Right lobe of liver (tissue), 6 donors: ENCODE measurements around the gene WT1. TPM values are rescaled to one million over a fixed set of nuclear protein-coding genes. Genes with fewer than 3 reads are reported as not detected.

Source experiments
- ATAC-seq, 4 donors: fragments of 200-7000 bp; cut with Tn5 transposase; one replicate each; pipeline ENCODE4 v1.9.1; 2020; ENCODE audit warnings: mild to moderate bottlenecking in 4 of 4, moderate library complexity in 4 of 4
- DNase-seq, 3 donors: peaks; one replicate each; pipeline ENCODE4 v3.0.0-alpha.2; 2020
- H3K27ac ChIP-seq, 3 donors: fragments of 200-600 bp; one replicate each; pipeline ENCODE4 v1.8.0; 2022
- H3K27me3 ChIP-seq, 2 donors: fragments of 200-600 bp; one replicate each; pipeline ENCODE4 v1.8.0; 2022
- H3K36me3 ChIP-seq, 4 donors: fragments of 200-600 bp; sonication (generic) in 1 of 4; one replicate each; pipeline versions ENCODE4 v1.5.1 to v1.8.0; 2017 to 2022; ENCODE audit warnings: control low read depth in 1 of 4
- H3K4me1 ChIP-seq, 4 donors: fragments of 200-600 bp; sonication (generic) in 1 of 4; one replicate each; pipeline versions ENCODE4 v1.5.1 to v1.8.0; 2017 to 2022; ENCODE audit warnings: control low read depth in 1 of 4
- H3K4me3 ChIP-seq, 3 donors: fragments of 200-600 bp; one replicate each; pipeline ENCODE4 v1.8.0; 2022
- H3K9me3 ChIP-seq, 4 donors: fragments of 200-600 bp; sonication (generic) in 1 of 4; one replicate each; pipeline versions ENCODE4 v1.5.1 to v1.8.0; 2017 to 2022; ENCODE audit warnings: control low read depth in 1 of 4
- POLR2A ChIP-seq: fragments of 450-650 bp; IDR thresholded peaks from one replicate; pipeline ENCODE4 v1.6.1; 2017; ENCODE audit warnings: antibody characterized with exemption, mild to moderate bottlenecking
- WGBS: methylation state at CpG from one replicate; pipeline ENCODE4 v1.1.6; 2018; ENCODE audit warnings: low coverage, low lambda C conversion rate; ENCODE audit not compliant: insufficient coverage; ENCODE audit errors: missing lambda C conversion rate; 5-methylcytosine and 5-hydroxymethylcytosine counted together
- intact Hi-C, 2 donors: fragments of 100-400 bp; cut with DNase I; formaldehyde crosslinking; loops; one replicate each; pipeline versions ENCODE4 v1.11.2 to v1.14.1; 2022
- total RNA-seq, 6 experiments: library from RNA; depleted of rRNA in 2 of 6; stranded (reverse); fragments of >200 nt in 2 of 6; fragmentation: NEBNext Ultra II Directional in 3 of 6; extraction: Animal tissue kit (Norgen Biotek cat#: 25700) in 3 of 6; gene quantifications; one replicate each; pipeline versions ENCODE4 v1.1.0 to v1.2.4, GENCODE V29; 2016 to 2023
- TF ChIP-seq, protein P1 (sequence below), 4 donors: fragments of 200-600 bp in 3 of 4; fragments of 450-650 bp in 1 of 4; IDR thresholded peaks; one replicate each; pipeline versions ENCODE4 v1.5.1 to v1.8.0; 2016 to 2022; ENCODE audit warnings: antibody characterized with exemption in 4 of 4, mild to moderate bottlenecking in 2 of 4
- donor health status: DM: no; HTN: yes; CAD: no.
- donor health status: DM: no; HTN: no; CAD: no.
- donor health status: DM: no; HTN: no; CAD: no.
- donor health status: DM: no; HTN: yes; CAD: no.
- donor health status: DM: no; HTN: yes; CAD: no.

The WT1 gene
- total RNA-seq, 6 experiments from 2014 or later: 0.07 to 0.99 (median 0.51) TPM; not detected in 3

DNA sequence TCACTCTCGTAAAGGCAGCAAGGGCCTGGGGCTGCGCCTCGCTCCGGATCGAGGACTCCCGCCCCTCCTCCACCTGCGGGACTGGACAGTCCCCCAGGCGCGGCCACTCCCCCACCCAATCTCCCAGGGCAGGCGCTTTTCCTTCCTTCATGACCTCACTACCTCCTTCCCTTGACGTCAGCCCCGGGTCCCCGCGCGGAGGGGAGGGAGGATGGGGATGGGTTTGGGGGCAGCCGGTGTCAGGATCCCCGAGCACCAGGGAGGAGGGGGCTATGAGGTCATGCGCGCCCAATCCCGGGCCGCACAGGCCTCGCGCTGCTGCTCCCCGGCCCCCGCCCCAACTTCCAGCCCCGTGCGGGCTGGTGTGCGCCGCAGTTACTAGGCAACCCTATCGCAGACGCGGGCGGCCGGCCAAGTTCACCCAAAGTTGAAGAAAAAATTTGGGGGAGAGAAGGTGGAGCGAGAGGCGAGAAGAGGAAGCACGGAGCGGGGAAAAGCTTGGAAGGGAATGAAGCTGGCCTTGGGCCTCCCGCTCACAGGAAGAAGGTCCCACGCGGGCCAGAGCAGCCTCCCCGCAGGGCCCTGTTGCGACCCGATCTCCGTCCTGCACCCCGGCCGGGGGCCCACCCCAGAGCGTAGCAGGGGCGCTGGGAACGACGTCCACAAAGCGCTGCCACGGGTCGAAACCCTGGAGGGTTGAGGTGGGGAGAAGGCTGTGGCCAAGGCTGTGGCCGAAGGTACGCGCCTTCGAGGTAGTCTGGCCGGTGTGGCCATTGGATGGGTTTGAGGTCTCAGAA is 8.3 kb downstream of the WT1 start:
- DNase-seq (no peak), ATAC-seq (peak; percentile 21 to 60 (median 42))
- intact Hi-C loops: no loop called here
- Histone ChIP-seq H3K4me3 (no peak overlapping the region), H3K4me1 (no peaks in the 10 kb centered on the region), H3K27ac (no peak overlapping the region), H3K27me3 (peaks cover 5 to 41% of the 10 kb centered on the region in 2 donors), H3K9me3 (no peaks in the 10 kb centered on the region), H3K36me3 (no peaks in the 10 kb centered on the region)
- TF ChIP-seq POLR2A: no peak
- TF ChIP-seq, protein P1, sequence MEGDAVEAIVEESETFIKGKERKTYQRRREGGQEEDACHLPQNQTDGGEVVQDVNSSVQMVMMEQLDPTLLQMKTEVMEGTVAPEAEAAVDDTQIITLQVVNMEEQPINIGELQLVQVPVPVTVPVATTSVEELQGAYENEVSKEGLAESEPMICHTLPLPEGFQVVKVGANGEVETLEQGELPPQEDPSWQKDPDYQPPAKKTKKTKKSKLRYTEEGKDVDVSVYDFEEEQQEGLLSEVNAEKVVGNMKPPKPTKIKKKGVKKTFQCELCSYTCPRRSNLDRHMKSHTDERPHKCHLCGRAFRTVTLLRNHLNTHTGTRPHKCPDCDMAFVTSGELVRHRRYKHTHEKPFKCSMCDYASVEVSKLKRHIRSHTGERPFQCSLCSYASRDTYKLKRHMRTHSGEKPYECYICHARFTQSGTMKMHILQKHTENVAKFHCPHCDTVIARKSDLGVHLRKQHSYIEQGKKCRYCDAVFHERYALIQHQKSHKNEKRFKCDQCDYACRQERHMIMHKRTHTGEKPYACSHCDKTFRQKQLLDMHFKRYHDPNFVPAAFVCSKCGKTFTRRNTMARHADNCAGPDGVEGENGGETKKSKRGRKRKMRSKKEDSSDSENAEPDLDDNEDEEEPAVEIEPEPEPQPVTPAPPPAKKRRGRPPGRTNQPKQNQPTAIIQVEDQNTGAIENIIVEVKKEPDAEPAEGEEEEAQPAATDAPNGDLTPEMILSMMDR (IDR thresholded peaks at IDR 0.05): no peak
- 5% methylated on average over 36 of the region's 59 CpGs for WGBS

DNA sequence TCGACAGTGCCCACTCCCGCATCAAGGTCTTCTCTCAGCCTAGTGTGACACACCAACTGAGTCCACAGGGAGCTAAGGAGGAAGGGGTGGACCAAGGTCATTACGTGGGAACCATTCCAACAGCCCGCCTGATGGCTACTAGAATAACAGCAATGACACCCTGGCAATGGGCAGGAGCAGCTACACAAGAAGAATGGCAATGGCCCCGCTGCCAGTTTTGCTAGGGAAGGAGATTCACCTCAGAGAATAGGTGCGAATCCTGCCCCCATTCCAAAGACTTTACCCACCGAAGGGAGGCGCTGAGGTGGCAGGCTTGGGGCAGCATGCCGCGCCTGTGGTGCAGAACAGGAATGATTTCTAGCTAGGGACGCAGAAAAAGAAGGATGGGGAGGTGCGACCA is 9.1 kb downstream of the WT1 start:
- 14% methylated on average over 7 of the region's 12 CpGs for WGBS
- no peaks in the 10 kb centered on the region for H3K4me1 ChIP-seq
- no peaks in the 10 kb centered on the region for H3K9me3 ChIP-seq
- no peak overlapping the region for H3K4me3 ChIP-seq
- intact Hi-C loops: no loop called here
- DNase-seq (no peak), ATAC-seq (no peak)
- no peak for TF ChIP-seq POLR2A
- TF ChIP-seq, protein P1 (IDR thresholded peaks at IDR 0.05): no peak
- no peak overlapping the region for H3K27ac ChIP-seq
- H3K27me3 ChIP-seq: peaks cover 5 to 32% of the 10 kb centered on the region in 2 donors
- H3K36me3 ChIP-seq: no peaks in the 10 kb centered on the region

DNA sequence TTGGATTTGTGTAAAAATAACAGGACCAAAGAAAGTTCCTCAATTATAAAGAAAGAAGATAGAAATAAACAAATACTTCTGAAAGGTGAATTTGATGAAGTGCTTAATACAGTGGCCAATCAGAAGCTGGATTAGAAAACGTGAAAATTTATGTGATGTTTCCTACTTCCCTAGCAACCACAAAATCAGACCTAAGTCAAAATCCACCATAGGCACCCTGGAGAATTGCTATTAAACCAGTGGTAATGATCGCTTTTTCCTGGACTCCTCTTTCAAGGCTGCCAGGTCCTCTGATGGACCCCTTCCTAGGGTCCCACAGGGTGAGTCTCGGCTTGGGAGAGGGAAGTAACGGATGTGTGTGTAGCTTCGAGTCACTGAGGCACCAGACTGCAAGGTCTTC is 9.6 kb downstream of the WT1 start:
- no peaks in the 10 kb centered on the region for H3K9me3 ChIP-seq
- TF ChIP-seq POLR2A: no peak
- TF ChIP-seq, protein P1 (IDR thresholded peaks at IDR 0.05): no peak
- no peak for DNase-seq
- 27% methylated on average over 3 of the region's 5 CpGs for WGBS
- H3K36me3 ChIP-seq: no peaks in the 10 kb centered on the region
- ATAC-seq: no peak
- peaks cover 5 to 28% of the 10 kb centered on the region in 2 donors for H3K27me3 ChIP-seq
- intact Hi-C loops: no loop called here
- no peak overlapping the region for H3K4me3 ChIP-seq
- no peak overlapping the region for H3K27ac ChIP-seq
- H3K4me1 ChIP-seq: no peaks in the 10 kb centered on the region

DNA sequence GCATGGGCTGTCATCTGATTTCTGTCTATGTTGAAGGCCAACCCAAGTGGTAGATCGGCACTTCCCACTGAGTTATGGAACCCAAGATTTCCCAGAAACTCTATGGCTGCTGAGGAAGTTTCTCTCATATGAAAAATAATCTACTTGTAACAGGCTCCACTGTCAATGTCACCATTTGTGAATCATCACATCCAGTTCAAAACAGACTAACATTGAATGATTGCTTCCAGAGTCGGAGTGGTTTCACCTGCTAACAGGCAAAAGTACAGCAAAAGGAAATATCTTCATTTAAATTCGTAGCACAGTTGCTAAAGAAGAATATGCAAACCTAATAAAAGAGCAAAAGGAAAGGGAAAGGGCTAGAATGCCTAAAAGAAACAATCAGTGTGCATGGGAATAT is 12.8 kb downstream of the WT1 start:
- no peak for ATAC-seq
- peaks cover 5 to 12% of the 10 kb centered on the region in 2 donors for H3K27me3 ChIP-seq
- WGBS: 28% methylated on average over 3 of the region's 3 CpGs

More for the DNA sequence above, 12.8 kb downstream of the WT1 start:
- Histone ChIP-seq H3K27ac (no peak overlapping the region), H3K36me3 (no peaks in the 10 kb centered on the region), H3K4me3 (no peak overlapping the region), H3K4me1 (no peaks in the 10 kb centered on the region), H3K9me3 (no peaks in the 10 kb centered on the region)
- no peak for DNase-seq
- intact Hi-C loops: no loop called here
- TF ChIP-seq, protein P1 (IDR thresholded peaks at IDR 0.05): no peak
